Fibroblast of pulmonary artery (primary cell): ENCODE data around the gene TSHZ2.

Experiments
- DNase-seq: peaks from one replicate; pipeline ENCODE4 v3.0.0-alpha.2; 2010; ENCODE audit warnings: low read depth
- H3K4me3 ChIP-seq: replicated peaks from 2 replicates; pipeline ENCODE4 v1.5.1; 2011; ENCODE audit warnings: low read depth, mild to moderate bottlenecking, control low read depth, low read length, moderate library complexity
- CTCF ChIP-seq: IDR thresholded peaks from 2 replicates; pipeline ENCODE4 v1.5.1; 2011; ENCODE audit warnings: mild to moderate bottlenecking, control low read depth, low read length, inconsistent platforms; ENCODE audit errors: missing control alignments

TSHZ2 gene

GRCh38 chr20:53033176-53033575, 61.0 kb downstream of the TSHZ2 start:
- no peak for TF ChIP-seq CTCF
- H3K4me3 ChIP-seq, result no peak overlapping the region
- DNase-seq, result no peak

- DNase-seq, result no peak
- TF ChIP-seq CTCF, result no peak
- H3K4me3 ChIP-seq, result no peak overlapping the region
Measured at GRCh38 chr20:53034899-53035298, 62.7 kb downstream of the TSHZ2 start.

GRCh38 chr20:53036992-53037391, 64.8 kb downstream of the TSHZ2 start:
- no peak for DNase-seq
- TF ChIP-seq CTCF, result no peak
- no peak overlapping the region for H3K4me3 ChIP-seq

GRCh38 chr20:53037621-53038020, 65.5 kb downstream of the TSHZ2 start:
- DNase-seq, result no peak
- TF ChIP-seq CTCF, result no peak
- H3K4me3 ChIP-seq, result no peak overlapping the region

- no peak overlapping the region for H3K4me3 ChIP-seq
- no peak for DNase-seq
- TF ChIP-seq CTCF, result no peak
Measured at GRCh38 chr20:53038299-53038698, 66.1 kb downstream of the TSHZ2 start.

- DNase-seq, result no peak
- no peak overlapping the region for H3K4me3 ChIP-seq
- no peak for TF ChIP-seq CTCF
Measured at GRCh38 chr20:53040693-53041589, 68.8 kb downstream of the TSHZ2 start.

GRCh38 chr20:53042521-53042920, 70.4 kb downstream of the TSHZ2 start:
- H3K4me3 ChIP-seq, result no peak overlapping the region
- no peak for DNase-seq
- no peak for TF ChIP-seq CTCF
